Naive B cell (primary cell): ENCODE data around the gene IDS. TPM values are rescaled to one million over a fixed set of nuclear protein-coding genes. Genes with fewer than 3 reads are reported as not detected.
"Not testable (repeated sequence)": the region's sequence is repeated elsewhere in the genome, so short reads cannot be mapped to it uniquely, and the experiment has no call there.

Source experiments
- ATAC-seq, 2 donors: fragments of 150-1000 bp; cut with Tn5 transposase; 2 replicates each; pipeline ENCODE4 v1.10.0; 2021; ENCODE audit warnings: low read depth in 2 of 2, mild to moderate bottlenecking in 2 of 2, moderate library complexity in 2 of 2
- DNase-seq: peaks from one replicate; pipeline ENCODE4 v3.0.0; 2022
- H3K27ac Mint-ChIP-seq, 6 donors: one replicate each; pipeline ENCODE4 v1.8.0; 2020 to 2022; ENCODE audit warnings: mild to moderate bottlenecking in 6 of 6, mixed read lengths in 6 of 6, moderate library complexity in 5 of 6, inconsistent platforms in 2 of 6
- H3K27me3 Mint-ChIP-seq, 3 donors: one replicate each; pipeline ENCODE4 v1.8.0; 2021 to 2022; ENCODE audit warnings: mixed read lengths in 3 of 3, mild to moderate bottlenecking in 1 of 3
- H3K36me3 Mint-ChIP-seq, 2 donors: one replicate each; pipeline ENCODE4 v1.8.0; 2020 to 2022; ENCODE audit warnings: mixed read lengths in 2 of 2, inconsistent platforms in 1 of 2, mild to moderate bottlenecking in 1 of 2
- H3K4me1 Mint-ChIP-seq, 3 donors: one replicate each; pipeline ENCODE4 v1.8.0; 2020 to 2022; ENCODE audit warnings: mixed read lengths in 3 of 3, inconsistent platforms in 1 of 3, mild to moderate bottlenecking in 1 of 3, moderate library complexity in 1 of 3
- H3K4me3 Mint-ChIP-seq, 8 donors: one replicate each; pipeline ENCODE4 v1.8.0; 2020 to 2022; ENCODE audit warnings: mild to moderate bottlenecking in 8 of 8, mixed read lengths in 8 of 8, moderate library complexity in 8 of 8, inconsistent platforms in 2 of 8
- H3K9me3 Mint-ChIP-seq, 7 donors: one replicate each; pipeline ENCODE4 v1.8.0; 2020 to 2022; ENCODE audit warnings: mixed read lengths in 7 of 7, mild to moderate bottlenecking in 5 of 7, inconsistent platforms in 2 of 7, moderate library complexity in 1 of 7
- polyA plus RNA-seq, 6 donors: library from polyadenylated mRNA; unstranded; fragments of 300-500 nt; fragmentation: Illumina TruSeq; gene quantifications; one replicate each; pipeline ENCODE4 v1.2.3, GENCODE V29; 2021; ENCODE audit warnings: low read depth in 6 of 6

The IDS gene
- polyA plus RNA-seq, 6 donors from 2014 or later, result 71.1 to 106 (median 77.5) TPM

DNA sequence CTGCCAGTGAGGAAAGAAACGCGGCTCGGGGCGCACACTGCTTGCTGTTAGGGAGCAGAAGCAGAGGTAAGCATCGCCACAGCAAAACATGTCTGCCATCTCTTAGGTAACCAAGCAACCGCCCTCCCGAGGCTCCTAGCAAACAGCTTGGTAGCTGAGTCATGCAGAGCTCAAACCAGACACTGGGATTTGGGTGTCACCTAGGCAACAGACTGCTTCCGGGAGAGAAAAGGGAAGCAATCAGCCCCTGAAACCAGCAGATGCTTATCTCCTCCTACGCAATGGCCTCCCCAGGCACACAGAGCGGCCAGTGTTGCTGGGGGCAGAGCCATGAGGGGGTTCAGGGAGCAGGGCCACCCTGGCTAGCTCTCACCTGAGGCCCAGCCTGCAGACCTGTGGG, 1.7 kb downstream of the IDS start:
- ATAC-seq (peak; percentile 64 to 68), DNase-seq (peak; percentile 67)
- not testable (repeated sequence) for H3K36me3 Mint-ChIP-seq, H3K27me3 Mint-ChIP-seq, H3K9me3 Mint-ChIP-seq
- H3K4me1 Mint-ChIP-seq, result peaks cover 16 to 24% (median 20%) of the 10 kb centered on the region in 3 donors
- H3K27ac Mint-ChIP-seq, result peak overlapping the region; percentile 51 to 99 (median 96)
- peak overlapping the region in 7 of 8 donors; percentile 62 to 96 (median 94) for H3K4me3 Mint-ChIP-seq

DNA sequence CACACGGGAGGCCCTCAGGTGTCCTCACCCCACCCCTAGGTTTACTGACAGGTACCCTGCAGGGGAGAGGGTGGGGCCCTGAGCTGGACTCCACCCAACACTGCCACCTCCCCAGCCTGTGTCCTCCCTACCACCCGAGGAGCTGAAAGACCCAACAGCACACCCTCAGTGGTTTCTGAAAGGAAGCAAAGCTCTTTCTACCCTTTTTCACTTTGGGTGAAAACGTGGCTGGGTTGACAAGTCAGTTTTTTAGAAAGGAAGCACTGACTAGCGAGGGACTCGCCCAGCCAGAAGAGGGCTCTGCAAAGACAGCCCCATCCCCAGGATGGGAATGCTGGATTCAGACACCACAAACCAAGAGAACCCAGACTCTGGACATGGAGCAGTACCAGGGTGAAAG, 2.2 kb downstream of the IDS start:
- DNase-seq, H3K36me3 Mint-ChIP-seq, H3K4me3 Mint-ChIP-seq, H3K9me3 Mint-ChIP-seq, ATAC-seq, H3K27me3 Mint-ChIP-seq: not testable (repeated sequence)
- Mint-ChIP-seq H3K4me1 (peaks cover 16 to 24% (median 20%) of the 10 kb centered on the region in 3 donors), H3K27ac (peak overlapping the region in 5 of 6 donors; percentile 24 to 98 (median 70))

- no peak for ATAC-seq
- H3K4me3 Mint-ChIP-seq, result peak overlapping the region in 1 of 8 donors; percentile 27
- no peaks in the 10 kb centered on the region for H3K27me3 Mint-ChIP-seq
- H3K4me1 Mint-ChIP-seq, result peaks cover 9 to 17% (median 12%) of the 10 kb centered on the region in 3 donors
- H3K36me3 Mint-ChIP-seq, result peaks cover 10 to 15% of the 10 kb centered on the region in 2 donors
- peaks cover 0 to 6% (median 0%) of the 10 kb centered on the region in 7 donors for H3K9me3 Mint-ChIP-seq
- DNase-seq, result no peak
- peak overlapping the region in 2 of 6 donors; percentile 69 to 98 for H3K27ac Mint-ChIP-seq
Observed at GRCh38 chrX:149499766-149500165, 5.3 kb downstream of the IDS start.

DNA sequence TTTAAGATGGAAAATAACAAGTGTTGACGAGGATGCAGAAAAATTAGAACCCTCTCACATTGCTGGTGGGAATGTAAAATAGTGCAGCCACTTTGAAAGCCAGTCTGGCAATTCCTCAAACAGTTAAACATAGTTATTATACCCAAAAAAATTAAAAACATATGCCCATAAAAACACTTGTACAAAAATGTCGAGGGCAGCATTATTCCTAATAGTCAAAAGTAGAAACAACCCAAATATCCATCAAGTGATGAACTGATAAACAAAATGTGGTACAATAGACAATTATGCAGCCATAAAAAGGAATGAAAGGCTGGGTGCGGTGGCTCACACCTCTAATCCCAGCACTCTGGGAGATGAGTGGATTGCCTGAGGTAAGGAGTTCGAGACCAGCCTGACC, 6.3 kb downstream of the IDS start:
- Mint-ChIP-seq H3K4me3 (no peak overlapping the region), H3K9me3 (peaks cover 0 to 1% (median 0%) of the 10 kb centered on the region in 7 donors), H3K36me3 (peaks cover 7 to 10% of the 10 kb centered on the region in 2 donors), H3K4me1 (peaks cover 0 to 7% (median 2%) of the 10 kb centered on the region in 3 donors), H3K27me3 (no peaks in the 10 kb centered on the region), H3K27ac (peak overlapping the region in 1 of 6 donors; percentile 41)
- no peak for DNase-seq
- ATAC-seq, result no peak

DNA sequence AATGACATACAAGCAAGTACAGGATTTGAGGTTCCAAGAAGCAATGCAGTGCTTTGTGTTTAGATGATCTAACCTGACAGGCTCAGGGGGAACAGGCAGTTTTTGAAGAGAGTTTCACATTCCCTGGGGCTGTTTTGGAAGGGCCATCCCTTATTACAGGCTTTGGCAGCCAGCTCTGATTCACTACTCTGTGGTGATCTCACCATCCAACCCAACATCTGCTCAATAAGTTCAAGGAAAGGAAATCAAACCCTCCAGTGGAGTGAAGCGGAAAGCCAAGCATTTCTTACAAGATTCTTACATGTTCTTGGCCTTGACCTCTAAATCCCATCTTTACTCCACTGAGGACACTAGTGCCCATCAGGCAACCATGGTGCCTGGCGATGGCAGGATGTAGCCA, 7.5 kb downstream of the IDS start:
- Mint-ChIP-seq H3K4me3 (no peak overlapping the region), H3K27ac (no peak overlapping the region), H3K9me3 (peaks cover 0 to 1% (median 0%) of the 10 kb centered on the region in 7 donors), H3K27me3 (no peaks in the 10 kb centered on the region), H3K36me3 (peaks cover 7 to 10% of the 10 kb centered on the region in 2 donors), H3K4me1 (peaks cover 0 to 7% (median 0%) of the 10 kb centered on the region in 3 donors)
- DNase-seq, result no peak
- ATAC-seq, result no peak

DNA sequence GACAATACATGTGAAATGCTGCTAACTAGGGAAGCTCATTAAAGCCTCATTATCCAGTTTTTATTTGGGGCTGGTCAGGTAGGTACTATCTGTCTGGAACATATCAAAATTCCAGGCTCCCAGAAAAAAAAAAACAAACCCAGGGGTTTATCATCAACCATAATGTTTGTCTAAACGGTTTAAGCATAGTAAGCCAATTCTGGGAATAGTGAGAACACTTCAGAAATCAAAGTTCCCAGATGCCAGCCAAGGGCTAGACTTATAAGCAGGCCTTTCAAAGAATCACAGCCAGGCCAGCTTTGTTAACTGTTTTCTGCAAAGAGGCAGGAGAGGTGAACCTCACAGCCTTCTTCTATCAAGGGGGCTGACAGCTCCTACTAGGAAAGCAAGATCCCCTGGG, 8.1 kb downstream of the IDS start:
- peak overlapping the region in 1 of 6 donors; percentile 52 for H3K27ac Mint-ChIP-seq
- H3K4me3 Mint-ChIP-seq, result no peak overlapping the region
- peaks cover 0 to 7% (median 0%) of the 10 kb centered on the region in 3 donors for H3K4me1 Mint-ChIP-seq
- peaks cover 0 to 1% (median 0%) of the 10 kb centered on the region in 7 donors for H3K9me3 Mint-ChIP-seq
- ATAC-seq (no peak), DNase-seq (no peak)
- H3K36me3 Mint-ChIP-seq, result peaks cover 7 to 10% of the 10 kb centered on the region in 2 donors
- no peaks in the 10 kb centered on the region for H3K27me3 Mint-ChIP-seq

- peaks cover 0 to 4% (median 0%) of the 10 kb centered on the region in 3 donors for H3K4me1 Mint-ChIP-seq
- ATAC-seq (no peak), DNase-seq (no peak)
- no peak overlapping the region for H3K27ac Mint-ChIP-seq
- H3K9me3 Mint-ChIP-seq, result peaks cover 0 to 1% (median 0%) of the 10 kb centered on the region in 7 donors
- no peaks in the 10 kb centered on the region for H3K27me3 Mint-ChIP-seq
- H3K36me3 Mint-ChIP-seq, result peaks cover 12% of the 10 kb centered on the region in 2 donors
- H3K4me3 Mint-ChIP-seq, result no peak overlapping the region
Observed at GRCh38 chrX:149495573-149496071, 9.5 kb downstream of the IDS start.

GRCh38 chrX:149494844-149495565, 10.1 kb downstream of the IDS start:
- no peaks in the 10 kb centered on the region for H3K27me3 Mint-ChIP-seq

DNA sequence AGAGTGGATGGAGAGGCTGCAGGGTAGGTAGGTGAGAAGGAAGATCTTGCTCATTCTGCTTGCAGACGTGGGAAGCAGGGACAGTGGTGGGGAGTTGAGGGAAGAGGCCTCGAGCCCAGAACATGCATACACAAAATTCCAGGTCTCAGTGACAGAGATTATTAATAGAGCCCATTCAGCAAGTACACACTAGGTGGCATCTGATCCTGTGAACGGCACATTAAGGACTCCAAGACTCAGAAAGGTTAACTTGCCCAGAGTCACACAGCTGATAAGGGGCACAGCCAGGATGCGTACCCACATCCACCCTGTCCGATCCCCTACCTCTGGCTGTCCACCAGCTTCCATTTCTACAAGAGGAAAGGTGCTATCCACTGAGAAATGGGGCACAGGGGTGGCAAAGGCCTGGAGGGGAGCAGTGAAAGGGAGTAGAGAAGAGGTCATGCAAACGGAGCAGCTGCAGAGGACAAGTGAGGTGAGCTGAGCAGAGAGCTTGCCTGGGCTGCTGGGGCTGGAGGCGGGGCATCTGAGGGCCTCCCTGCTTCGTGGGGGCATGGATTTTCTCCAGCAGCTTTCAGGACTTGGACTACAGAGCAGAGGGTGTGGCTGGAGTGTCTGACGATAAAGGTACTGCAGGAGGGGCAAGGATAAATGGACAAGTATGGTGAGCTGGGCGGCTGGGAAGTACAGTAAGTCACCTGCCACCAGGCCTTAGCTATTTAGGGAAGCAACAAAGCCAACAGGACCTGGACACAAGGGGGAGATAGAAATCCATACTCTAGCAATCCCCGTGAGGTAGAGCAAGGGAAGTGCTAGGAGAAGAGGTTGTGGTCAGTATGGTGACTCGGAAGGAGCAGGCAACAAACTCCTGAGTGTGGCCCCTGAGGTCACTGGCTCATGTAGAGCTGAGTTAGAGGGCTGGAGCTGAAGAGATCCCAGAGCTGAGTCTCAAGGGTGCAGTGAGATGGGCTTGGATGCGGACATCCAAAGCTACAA, 11.2 kb downstream of the IDS start:
- Mint-ChIP-seq H3K9me3 (peaks cover 0 to 1% (median 0%) of the 10 kb centered on the region in 7 donors), H3K27me3 (no peaks in the 10 kb centered on the region), H3K36me3 (peaks cover 21 to 25% of the 10 kb centered on the region in 2 donors), H3K4me1 (peaks cover 0 to 6% (median 0%) of the 10 kb centered on the region in 3 donors), H3K27ac (no peak overlapping the region), H3K4me3 (no peak overlapping the region)
- DNase-seq (no peak), ATAC-seq (peak; percentile 11 to 23)

More at GRCh38 chrX:149494844-149495565, 10.1 kb downstream of the IDS start:
- ATAC-seq (no peak), DNase-seq (no peak)
- Mint-ChIP-seq H3K27ac (no peak overlapping the region), H3K36me3 (peaks cover 17 to 18% of the 10 kb centered on the region in 2 donors), H3K4me3 (no peak overlapping the region), H3K9me3 (peaks cover 0 to 1% (median 0%) of the 10 kb centered on the region in 7 donors), H3K4me1 (peaks cover 0 to 6% (median 0%) of the 10 kb centered on the region in 3 donors)

DNA sequence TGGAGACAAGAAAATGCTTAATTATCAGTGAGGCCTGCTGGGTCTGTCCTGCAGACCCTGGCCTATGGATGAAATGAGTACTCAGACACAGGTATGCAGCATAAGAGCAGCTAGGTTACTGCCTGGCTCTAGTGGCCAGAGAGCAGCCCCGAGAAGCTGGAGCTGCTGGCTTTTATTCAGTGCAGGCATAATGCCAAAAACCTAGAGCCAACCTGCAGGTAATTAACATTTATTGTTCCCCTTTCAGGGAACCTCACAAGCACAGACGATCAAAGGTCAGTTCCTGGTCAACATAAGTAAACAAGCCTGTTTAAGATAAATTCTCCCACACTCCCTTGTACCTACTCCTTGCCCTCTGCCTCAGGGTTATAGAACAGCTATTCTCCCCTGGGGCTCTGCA, 13.3 kb downstream of the IDS start:
- Mint-ChIP-seq H3K36me3 (peaks cover 16 to 23% of the 10 kb centered on the region in 2 donors), H3K9me3 (peaks cover 0 to 1% (median 0%) of the 10 kb centered on the region in 7 donors), H3K27me3 (no peaks in the 10 kb centered on the region), H3K4me1 (peaks cover 0 to 6% (median 0%) of the 10 kb centered on the region in 3 donors), H3K4me3 (no peak overlapping the region), H3K27ac (peak overlapping the region in 2 of 6 donors; percentile 29 to 56)
- DNase-seq (no peak), ATAC-seq (no peak)

GRCh38 chrX:149490100-149490499, 15.0 kb downstream of the IDS start:
- ATAC-seq (no peak), DNase-seq (no peak)
- H3K27me3 Mint-ChIP-seq, result no peaks in the 10 kb centered on the region
- peaks cover 0 to 9% (median 0%) of the 10 kb centered on the region in 3 donors for H3K4me1 Mint-ChIP-seq
- no peak overlapping the region for H3K4me3 Mint-ChIP-seq
- peaks cover 17 to 31% of the 10 kb centered on the region in 2 donors for H3K36me3 Mint-ChIP-seq
- H3K27ac Mint-ChIP-seq, result peak overlapping the region in 2 of 6 donors; percentile 16 to 29
- no peaks in the 10 kb centered on the region for H3K9me3 Mint-ChIP-seq

DNA sequence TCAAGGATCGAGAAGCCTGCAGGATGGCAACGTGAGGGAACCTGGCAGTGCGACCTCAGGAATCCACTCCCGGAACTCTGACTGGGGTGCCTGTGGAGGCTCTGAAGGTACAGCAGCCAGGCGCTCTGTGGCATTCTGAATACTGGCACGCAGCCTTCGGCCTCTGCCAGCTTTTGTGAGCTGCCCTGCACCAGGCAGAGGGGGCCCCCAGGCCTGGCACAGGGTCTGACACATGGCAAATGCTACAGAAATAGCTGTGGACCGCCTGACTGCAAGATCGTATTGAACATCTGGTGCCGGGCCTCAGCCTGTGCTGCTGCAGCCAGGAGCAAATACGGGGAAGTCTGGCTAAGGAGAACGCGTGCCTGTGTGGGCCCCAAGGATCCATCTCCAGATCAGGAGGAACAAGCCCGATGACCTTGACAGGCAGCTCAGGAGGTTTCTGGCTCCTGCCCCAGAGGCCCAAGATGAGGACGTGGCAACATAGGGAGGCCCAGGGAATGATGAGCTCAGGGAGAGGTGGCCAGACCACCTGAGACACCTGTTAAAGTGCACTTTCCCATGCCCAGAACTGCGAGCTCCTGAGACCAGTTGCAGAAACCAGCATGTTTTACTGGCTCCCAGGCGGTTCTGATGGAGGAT, 16.6 kb downstream of the IDS start:
- ATAC-seq, H3K4me1 Mint-ChIP-seq, H3K27ac Mint-ChIP-seq, H3K4me3 Mint-ChIP-seq, H3K9me3 Mint-ChIP-seq, DNase-seq, H3K27me3 Mint-ChIP-seq: not testable (repeated sequence)
- peaks cover 17 to 34% of the 10 kb centered on the region in 2 donors for H3K36me3 Mint-ChIP-seq

DNA sequence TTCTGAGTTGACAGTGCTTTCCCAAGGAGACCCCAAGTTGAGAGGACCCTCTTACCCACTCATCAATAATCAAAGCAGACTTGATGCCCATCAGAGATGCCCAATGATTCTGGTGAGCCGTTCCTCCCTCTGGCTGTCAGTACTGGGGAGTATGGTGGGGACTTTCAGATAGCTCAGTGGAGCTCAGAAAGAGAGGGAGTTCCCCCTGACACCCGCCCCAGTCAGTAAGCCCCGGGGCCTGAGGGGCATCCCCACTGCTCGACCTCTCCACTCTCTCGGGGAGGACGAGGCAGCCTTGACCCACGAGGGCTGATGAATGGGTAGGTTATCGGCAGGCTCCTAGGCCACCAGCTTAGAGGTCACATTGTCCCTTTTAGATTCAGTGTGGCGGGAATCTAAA, 17.1 kb downstream of the IDS start:
- H3K27ac Mint-ChIP-seq, DNase-seq, H3K27me3 Mint-ChIP-seq, H3K4me1 Mint-ChIP-seq, H3K4me3 Mint-ChIP-seq, H3K9me3 Mint-ChIP-seq: not testable (repeated sequence)
- H3K36me3 Mint-ChIP-seq, result peaks cover 17 to 34% of the 10 kb centered on the region in 2 donors
- ATAC-seq, result peak in 1 of 2 donors; percentile 25
